Stimulated activated memory B cell treated with anti-CD40 and anti-IgM and Interleukin-4, amounts not matched to agents 10 μg/mL and 1 μg/mL and 100 μg/mL, for 72 hours (primary cell): Measurements from ENCODE around the gene NSUN6.

ENCODE experiments used
- ATAC-seq: fragments of 150-1000 bp; cut with Tn5 transposase; 2 replicates; pipeline ENCODE4 v1.10.0; 2021
- H3K27ac Mint-ChIP-seq: one replicate; pipeline ENCODE4 v1.8.0; 2022; ENCODE audit warnings: mild to moderate bottlenecking, mixed read lengths
- H3K27me3 Mint-ChIP-seq: one replicate; pipeline ENCODE4 v1.8.0; 2022; ENCODE audit warnings: mixed read lengths
- H3K36me3 Mint-ChIP-seq: one replicate; pipeline ENCODE4 v1.8.0; 2022; ENCODE audit warnings: mixed read lengths
- H3K4me1 Mint-ChIP-seq: one replicate; pipeline ENCODE4 v1.8.0; 2022; ENCODE audit warnings: mixed read lengths
- H3K4me3 Mint-ChIP-seq: one replicate; pipeline ENCODE4 v1.8.0; 2022; ENCODE audit warnings: mild to moderate bottlenecking, moderate library complexity, mixed read lengths
- H3K9me3 Mint-ChIP-seq: one replicate; pipeline ENCODE4 v1.8.0; 2022; ENCODE audit warnings: mixed read lengths

NSUN6 gene

DNA sequence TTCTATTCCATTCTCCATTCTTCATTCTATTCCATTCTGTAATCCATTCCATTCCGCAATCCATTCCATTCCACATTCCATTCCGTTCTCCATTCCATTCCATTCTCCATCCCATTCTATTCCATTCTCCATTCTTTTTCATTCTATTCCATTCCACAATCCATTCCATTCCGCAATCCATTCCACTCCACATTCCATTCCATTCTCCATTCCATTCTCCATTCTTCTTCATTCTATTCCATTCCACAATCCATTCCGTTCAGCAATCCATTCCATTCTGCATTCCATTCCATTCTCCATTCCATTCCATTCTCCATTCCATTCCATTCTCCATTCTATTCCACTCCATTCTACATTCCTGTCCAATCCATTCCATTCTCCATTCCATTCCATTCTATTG, 85.2 kb downstream of the NSUN6 start:
- Mint-ChIP-seq H3K27me3 (no peaks in the 10 kb centered on the region), H3K9me3 (no peaks in the 10 kb centered on the region), H3K4me1 (no peaks in the 10 kb centered on the region), H3K36me3 (no peaks in the 10 kb centered on the region), H3K4me3 (no peak overlapping the region), H3K27ac (no peak overlapping the region)
- no peak for ATAC-seq

DNA sequence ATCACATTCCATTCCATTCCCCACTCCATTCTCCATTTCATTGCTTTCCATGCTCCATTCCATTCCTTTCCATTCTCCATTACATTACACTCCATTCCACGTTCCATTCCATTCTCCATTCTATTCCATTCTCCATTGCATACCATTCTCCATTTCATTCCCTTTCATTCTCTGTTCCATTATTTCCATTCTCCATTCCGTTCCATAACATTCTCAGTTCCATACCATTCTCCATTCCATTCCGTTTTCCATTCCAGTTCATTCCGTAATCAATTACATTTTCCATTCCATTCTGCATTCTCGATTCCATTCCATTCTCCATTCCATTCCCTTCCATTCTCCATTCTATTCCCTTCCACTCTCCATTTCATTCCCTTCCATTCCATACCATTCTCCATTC, 86.4 kb downstream of the NSUN6 start:
- no peak overlapping the region for H3K4me3 Mint-ChIP-seq
- H3K4me1 Mint-ChIP-seq, result no peaks in the 10 kb centered on the region
- ATAC-seq, result no peak
- no peak overlapping the region for H3K27ac Mint-ChIP-seq
- H3K9me3 Mint-ChIP-seq, result no peaks in the 10 kb centered on the region
- no peaks in the 10 kb centered on the region for H3K36me3 Mint-ChIP-seq
- H3K27me3 Mint-ChIP-seq, result no peaks in the 10 kb centered on the region

DNA sequence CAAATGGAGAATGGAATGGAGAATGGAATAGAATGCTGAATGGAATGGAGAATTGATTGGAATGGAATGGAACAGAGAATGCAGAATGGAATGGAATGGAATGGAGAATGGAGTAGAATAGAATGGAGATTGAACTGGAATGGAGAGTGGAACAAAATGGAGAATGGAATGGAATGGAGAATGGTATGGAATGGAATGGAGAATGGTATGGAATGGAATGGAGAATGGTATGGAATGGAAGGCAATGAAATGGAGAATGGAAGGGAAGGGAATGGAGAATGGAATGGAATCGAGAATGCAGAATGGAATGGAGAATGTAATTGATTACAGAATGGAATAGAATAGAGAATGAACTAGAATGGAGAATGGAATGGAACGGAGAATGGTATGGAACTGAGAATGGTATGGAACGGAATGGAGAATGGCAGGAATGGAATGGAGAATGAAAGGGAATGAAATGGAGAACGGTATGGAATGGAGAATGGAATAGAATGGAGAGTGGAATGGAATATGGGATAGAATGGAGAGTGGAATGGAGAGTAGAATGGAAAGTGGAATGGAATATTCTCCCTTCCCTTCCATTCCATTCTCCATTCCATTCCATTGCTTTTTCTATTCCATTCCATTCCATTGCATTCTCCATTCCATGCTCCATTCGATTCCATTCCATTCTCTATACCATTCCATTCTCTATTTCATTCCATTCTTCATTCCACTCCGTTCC, 88.2 kb downstream of the NSUN6 start:
- no peaks in the 10 kb centered on the region for H3K4me1 Mint-ChIP-seq
- no peak overlapping the region for H3K4me3 Mint-ChIP-seq
- no peaks in the 10 kb centered on the region for H3K36me3 Mint-ChIP-seq
- H3K27me3 Mint-ChIP-seq, result no peaks in the 10 kb centered on the region
- H3K27ac Mint-ChIP-seq, result no peak overlapping the region
- ATAC-seq, result no peak
- H3K9me3 Mint-ChIP-seq, result no peaks in the 10 kb centered on the region

DNA sequence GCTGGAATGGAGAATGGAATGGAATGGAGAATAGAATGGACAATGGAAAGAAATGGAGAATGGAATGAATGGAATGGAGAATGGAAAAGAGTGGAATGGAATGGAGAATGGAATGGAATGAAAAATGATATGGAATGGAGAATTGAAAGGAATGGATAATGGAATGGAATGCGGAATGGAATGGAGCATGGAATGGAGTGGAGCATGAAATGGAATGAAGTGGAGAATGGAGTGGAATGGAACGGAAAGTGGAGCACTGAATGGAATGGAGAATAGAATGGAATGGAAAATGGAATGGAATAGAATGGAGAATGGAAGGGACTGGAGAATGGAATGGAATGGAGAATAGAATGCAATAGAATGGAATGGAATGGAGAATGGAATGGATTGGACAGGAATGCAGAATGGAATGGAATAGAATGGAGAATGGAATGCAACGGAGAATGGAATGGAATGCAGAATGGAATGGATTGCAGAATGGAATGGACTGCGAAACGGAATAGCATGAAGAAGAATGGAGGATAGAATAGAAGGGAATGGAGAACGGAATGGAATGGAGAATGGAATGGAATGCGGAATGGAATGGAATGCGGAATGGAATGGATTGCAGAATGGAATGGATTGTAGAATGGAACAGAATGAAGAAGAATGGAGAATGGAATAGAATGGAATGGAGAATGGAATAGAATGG, 89.4 kb downstream of the NSUN6 start:
- no peaks in the 10 kb centered on the region for H3K27me3 Mint-ChIP-seq
- no peaks in the 10 kb centered on the region for H3K9me3 Mint-ChIP-seq
- no peaks in the 10 kb centered on the region for H3K4me1 Mint-ChIP-seq
- no peak overlapping the region for H3K27ac Mint-ChIP-seq
- no peak overlapping the region for H3K4me3 Mint-ChIP-seq
- no peak for ATAC-seq
- no peaks in the 10 kb centered on the region for H3K36me3 Mint-ChIP-seq

DNA sequence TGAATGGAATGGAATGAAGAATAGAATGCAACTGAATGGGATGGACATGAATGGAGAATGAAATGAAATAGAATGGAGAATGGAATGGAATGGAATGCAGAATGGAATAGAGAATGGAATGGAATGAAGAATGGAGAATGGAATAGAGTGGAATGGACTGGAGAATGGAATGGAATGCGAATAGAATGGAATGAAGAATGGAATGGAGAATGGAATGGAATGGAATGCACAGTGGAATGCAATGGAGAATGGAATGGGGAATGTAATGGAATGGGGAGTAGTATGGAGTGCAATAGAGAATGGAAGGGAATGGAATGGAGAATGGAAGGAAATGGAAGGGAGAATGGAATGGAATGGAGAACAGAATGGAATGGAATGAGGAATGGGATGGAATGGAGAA, 93.4 kb downstream of the NSUN6 start:
- no peak overlapping the region for H3K27ac Mint-ChIP-seq
- H3K27me3 Mint-ChIP-seq, result no peaks in the 10 kb centered on the region
- ATAC-seq, result no peak
- no peak overlapping the region for H3K4me3 Mint-ChIP-seq
- H3K4me1 Mint-ChIP-seq, result no peaks in the 10 kb centered on the region
- no peaks in the 10 kb centered on the region for H3K9me3 Mint-ChIP-seq
- no peaks in the 10 kb centered on the region for H3K36me3 Mint-ChIP-seq

DNA sequence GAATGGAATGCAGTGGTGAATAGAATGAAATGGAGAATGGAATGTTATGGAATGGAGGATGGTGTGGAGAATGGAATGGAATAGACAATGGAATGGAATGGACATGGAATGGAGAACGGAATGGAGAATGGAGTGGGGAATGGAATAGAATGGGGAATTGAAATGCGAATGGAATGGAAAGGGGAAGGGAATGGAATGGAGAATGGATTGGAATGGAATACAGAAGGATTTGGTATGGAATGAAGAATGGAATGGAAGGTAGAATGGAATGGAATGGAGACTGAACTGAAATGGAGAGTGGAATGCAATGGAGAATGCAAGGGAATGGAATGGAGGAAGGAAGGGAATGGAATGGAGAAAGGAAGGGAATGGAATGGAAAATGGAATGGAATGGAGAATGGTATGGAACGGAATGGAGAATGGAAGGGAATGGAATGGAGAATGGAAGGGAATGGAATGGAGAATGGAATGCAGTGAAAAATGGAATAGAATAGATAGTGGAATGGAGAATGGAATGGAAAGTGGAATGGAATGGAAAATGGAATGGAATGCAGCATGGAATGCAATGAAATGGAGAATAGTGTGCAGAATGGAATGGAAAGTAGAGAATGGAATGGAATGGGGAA, 94.8 kb downstream of the NSUN6 start:
- Mint-ChIP-seq H3K36me3 (no peaks in the 10 kb centered on the region), H3K27me3 (no peaks in the 10 kb centered on the region), H3K9me3 (no peaks in the 10 kb centered on the region), H3K4me3 (no peak overlapping the region), H3K27ac (no peak overlapping the region), H3K4me1 (no peaks in the 10 kb centered on the region)
- ATAC-seq, result no peak

DNA sequence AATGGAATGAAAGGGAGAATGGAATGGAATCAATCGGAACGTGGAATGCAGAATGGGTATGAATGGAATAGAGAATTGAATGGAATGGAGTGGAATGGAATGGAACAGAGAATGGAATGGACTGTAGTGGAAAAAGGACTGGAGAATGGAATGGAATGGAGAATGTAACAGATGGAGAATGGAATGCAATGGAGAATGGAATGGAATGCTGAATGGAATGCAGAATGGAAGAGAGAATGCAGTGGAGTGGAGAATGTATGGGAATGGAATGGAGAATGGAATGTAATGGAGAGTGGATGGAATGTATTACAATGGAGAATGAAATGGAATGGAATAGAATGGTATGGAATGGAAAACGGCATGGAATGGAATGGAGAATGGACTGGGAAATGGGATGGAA, 96.9 kb downstream of the NSUN6 start:
- H3K4me3 Mint-ChIP-seq, result no peak overlapping the region
- peaks cover 10% of the 10 kb centered on the region for H3K36me3 Mint-ChIP-seq
- ATAC-seq, result no peak
- H3K27ac Mint-ChIP-seq, result no peak overlapping the region
- no peaks in the 10 kb centered on the region for H3K4me1 Mint-ChIP-seq
- H3K9me3 Mint-ChIP-seq, result no peaks in the 10 kb centered on the region
- no peaks in the 10 kb centered on the region for H3K27me3 Mint-ChIP-seq

DNA sequence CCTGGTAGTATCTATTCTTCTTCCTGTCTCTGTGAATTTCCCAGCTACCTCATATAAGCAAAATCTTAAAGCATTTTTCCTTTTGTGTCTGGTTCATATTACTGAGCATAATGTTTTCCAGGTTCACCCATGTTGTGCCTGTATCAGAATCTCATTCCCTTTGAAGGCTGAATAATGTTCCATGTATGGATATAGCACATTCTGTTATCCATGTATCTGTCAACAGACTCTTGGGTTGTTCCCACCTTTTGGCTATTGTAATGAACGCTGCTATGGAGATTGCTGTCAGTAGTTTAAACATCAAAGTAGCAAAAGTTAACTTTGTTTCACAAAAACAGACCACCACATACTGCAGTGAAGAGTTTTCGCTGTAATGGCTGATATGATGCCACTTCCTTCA, 99.9 kb downstream of the NSUN6 start:
- no peaks in the 10 kb centered on the region for H3K27me3 Mint-ChIP-seq
- ATAC-seq, result no peak
- H3K4me3 Mint-ChIP-seq, result no peak overlapping the region
- peaks cover 25% of the 10 kb centered on the region for H3K36me3 Mint-ChIP-seq
- no peaks in the 10 kb centered on the region for H3K9me3 Mint-ChIP-seq
- no peak overlapping the region for H3K27ac Mint-ChIP-seq
- no peaks in the 10 kb centered on the region for H3K4me1 Mint-ChIP-seq

DNA sequence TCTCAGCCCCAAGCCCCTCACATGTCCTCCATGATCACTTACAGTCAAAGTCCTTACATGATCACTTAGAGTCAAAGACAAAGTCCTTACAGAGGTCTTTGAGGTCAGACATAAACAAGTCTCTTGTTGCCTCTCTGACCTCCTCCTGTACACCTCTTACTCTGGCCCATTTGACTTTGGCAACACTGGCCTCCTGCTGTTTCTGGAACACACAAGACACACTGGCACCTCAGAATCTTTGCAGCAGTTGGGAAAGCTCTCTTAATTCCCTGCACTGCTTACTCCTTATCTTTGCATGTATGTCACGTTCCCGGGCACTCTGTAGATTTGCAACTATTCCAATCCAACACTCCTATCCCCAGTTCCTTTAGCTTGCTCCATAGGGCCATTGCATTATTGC, 102.3 kb downstream of the NSUN6 start:
- Mint-ChIP-seq H3K27me3 (no peaks in the 10 kb centered on the region), H3K4me3 (no peak overlapping the region), H3K27ac (no peak overlapping the region), H3K36me3 (peaks cover 44% of the 10 kb centered on the region), H3K4me1 (no peaks in the 10 kb centered on the region), H3K9me3 (no peaks in the 10 kb centered on the region)
- no peak for ATAC-seq

DNA sequence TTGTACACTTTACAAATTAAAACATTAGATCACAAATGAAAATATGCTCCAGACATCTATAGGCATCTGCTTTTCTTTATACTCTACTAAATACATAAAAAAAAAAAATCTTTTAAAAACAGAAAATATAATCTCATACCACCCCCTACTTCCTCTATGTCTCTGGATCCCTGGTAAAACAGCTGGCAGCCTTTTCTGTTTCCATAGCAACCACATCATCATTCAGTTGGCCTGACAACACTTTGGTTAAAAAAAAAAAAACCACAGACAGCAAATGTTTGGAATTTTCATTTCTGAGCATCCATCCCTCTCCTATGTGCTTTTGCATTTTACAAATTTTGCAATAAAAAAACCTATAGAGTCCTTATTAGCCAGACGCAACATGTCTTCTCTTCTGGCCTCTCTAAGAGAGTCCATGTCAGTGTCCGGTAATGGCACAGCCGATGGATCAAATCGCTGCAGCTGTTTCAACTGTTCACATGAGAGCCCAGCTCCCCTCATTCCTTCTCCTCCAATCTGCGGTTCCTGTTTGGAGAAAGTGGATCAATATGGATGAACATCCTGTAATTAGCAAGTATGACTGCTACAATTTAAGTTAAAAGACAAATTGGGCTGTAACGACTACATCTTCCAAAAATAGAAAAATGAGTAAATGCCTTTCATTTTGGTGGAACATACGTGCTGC, 105.6 kb downstream of the NSUN6 start:
- Mint-ChIP-seq H3K9me3 (no peaks in the 10 kb centered on the region), H3K4me3 (no peak overlapping the region), H3K27ac (no peak overlapping the region), H3K27me3 (no peaks in the 10 kb centered on the region), H3K36me3 (peaks cover 54% of the 10 kb centered on the region), H3K4me1 (no peaks in the 10 kb centered on the region)
- no peak for ATAC-seq

DNA sequence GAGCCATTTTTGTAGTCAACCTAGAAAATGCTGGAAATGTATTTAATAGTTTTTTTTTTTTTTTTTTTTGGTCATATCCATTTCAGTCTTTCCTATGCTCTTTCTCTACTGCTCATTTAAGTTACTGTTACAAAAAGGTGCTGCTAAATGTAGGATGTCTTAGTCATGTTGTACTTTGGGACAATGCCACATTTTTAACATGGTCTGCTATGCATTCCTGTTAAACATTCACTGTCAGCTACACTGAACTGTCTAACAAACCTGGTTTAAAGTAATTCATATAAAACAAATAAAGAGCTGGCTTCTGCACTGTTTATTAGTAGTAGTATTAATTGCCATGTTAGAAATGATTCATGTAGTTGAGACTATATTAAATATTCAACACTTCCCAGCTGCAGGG, 108.6 kb downstream of the NSUN6 start:
- Mint-ChIP-seq H3K4me3 (no peak overlapping the region), H3K36me3 (peaks cover 66% of the 10 kb centered on the region), H3K27ac (no peak overlapping the region), H3K27me3 (no peaks in the 10 kb centered on the region), H3K9me3 (no peaks in the 10 kb centered on the region), H3K4me1 (no peaks in the 10 kb centered on the region)
- ATAC-seq, result no peak

DNA sequence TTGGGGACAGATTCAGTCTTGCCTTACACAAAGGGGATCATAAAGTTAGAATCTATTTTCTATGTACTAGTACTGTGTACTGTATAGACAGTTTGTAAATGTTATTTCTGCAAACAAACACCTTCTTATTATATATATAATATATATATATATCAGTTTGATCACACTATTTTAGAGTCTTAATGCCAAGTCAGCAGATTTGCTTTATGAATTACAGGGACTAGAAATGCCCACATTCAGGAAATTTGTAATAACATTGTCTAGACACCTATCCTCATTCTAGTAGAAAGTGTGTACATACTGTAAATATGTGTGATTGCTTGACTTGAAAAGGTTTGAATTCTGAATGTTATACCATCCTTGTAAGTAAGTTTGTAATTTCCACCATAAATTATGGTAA, 111.2 kb downstream of the NSUN6 start:
- Mint-ChIP-seq H3K4me1 (no peaks in the 10 kb centered on the region), H3K27ac (no peak overlapping the region), H3K36me3 (peaks cover 56% of the 10 kb centered on the region), H3K4me3 (no peak overlapping the region), H3K9me3 (no peaks in the 10 kb centered on the region), H3K27me3 (no peaks in the 10 kb centered on the region)
- no peak for ATAC-seq

DNA sequence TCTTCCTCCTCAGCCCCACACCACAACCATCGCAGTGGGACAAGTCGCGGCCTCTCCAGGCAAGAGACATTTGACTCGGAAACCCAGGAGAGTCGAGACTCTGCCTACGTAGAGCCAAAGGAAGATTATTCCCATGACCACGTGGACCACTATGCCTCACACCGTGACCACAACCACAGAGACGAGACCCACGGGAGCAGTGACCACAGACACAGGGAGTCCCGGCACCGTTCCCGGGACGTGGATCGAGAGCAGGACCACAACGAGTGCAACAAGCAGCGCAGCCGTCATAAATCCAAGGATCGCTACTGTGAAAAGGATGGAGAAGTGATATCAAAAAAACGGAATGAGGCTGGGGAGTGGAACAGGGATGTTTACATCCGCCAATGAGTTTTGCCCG, 112.1 kb downstream of the NSUN6 start:
- H3K27me3 Mint-ChIP-seq, result no peaks in the 10 kb centered on the region
- no peak overlapping the region for H3K4me3 Mint-ChIP-seq
- no peaks in the 10 kb centered on the region for H3K9me3 Mint-ChIP-seq
- no peak for ATAC-seq
- no peak overlapping the region for H3K27ac Mint-ChIP-seq
- H3K4me1 Mint-ChIP-seq, result no peaks in the 10 kb centered on the region
- peaks cover 52% of the 10 kb centered on the region for H3K36me3 Mint-ChIP-seq

DNA sequence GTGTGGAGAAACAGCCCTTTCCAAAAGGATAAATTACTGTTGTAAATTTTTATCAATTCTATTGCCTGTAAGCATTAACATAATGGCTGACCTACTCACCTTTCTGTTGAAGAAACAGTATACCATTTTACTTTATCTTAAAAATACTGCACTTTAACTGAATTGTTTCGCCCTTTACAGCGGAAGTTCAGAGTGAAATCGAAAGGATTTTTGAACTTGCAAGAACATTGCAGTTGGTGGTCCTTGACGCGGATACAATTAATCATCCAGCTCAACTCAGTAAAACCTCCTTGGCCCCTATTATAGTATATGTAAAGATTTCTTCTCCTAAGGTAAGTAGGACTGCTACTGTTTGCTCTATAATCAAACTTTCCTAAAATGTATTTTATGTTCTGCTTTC, 117.5 kb downstream of the NSUN6 start:
- H3K27me3 Mint-ChIP-seq, result no peaks in the 10 kb centered on the region
- no peaks in the 10 kb centered on the region for H3K4me1 Mint-ChIP-seq
- ATAC-seq, result no peak
- H3K36me3 Mint-ChIP-seq, result peaks cover 41% of the 10 kb centered on the region
- H3K9me3 Mint-ChIP-seq, result peaks cover 7% of the 10 kb centered on the region
- H3K4me3 Mint-ChIP-seq, result no peak overlapping the region
- H3K27ac Mint-ChIP-seq, result no peak overlapping the region

DNA sequence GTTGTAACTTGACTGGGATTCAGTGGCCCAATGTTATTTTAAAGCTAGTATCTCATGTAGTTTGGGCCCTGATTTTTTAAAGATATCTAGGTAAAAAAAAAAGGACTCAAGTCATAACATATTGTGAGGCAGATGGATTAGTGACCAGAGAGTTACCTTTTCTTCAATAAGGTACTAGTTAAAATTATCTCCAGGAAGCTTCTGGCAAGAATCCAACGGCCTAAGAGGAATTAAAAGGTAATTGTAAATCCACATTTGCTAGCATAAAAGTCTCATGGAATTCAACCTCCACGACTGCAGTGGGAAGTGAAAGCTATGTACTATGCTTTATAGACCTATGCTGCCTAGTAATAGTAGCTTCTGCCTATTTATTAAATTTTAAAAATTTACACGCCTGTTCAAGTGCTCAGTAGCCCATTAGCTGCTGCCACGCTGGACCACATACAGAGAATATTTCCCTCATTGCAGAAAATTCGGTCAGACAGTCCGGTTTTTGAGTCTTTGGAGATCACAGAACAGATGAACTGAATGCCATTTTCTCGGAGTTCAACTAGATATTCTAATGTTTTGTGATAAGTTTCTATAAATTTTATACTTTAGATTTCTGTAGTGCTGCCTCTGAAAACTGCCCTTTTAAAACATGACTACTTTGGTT, 118.4 kb downstream of the NSUN6 start:
- Mint-ChIP-seq H3K36me3 (peaks cover 33% of the 10 kb centered on the region), H3K4me3 (no peak overlapping the region), H3K4me1 (no peaks in the 10 kb centered on the region), H3K9me3 (peaks cover 7% of the 10 kb centered on the region), H3K27me3 (no peaks in the 10 kb centered on the region), H3K27ac (no peak overlapping the region)
- no peak for ATAC-seq
